Ishikawa (cell line): ENCODE data around the gene NLGN1.

Experiments used
- CEBPB ChIP-seq: IDR thresholded peaks from 2 replicates; pipeline ENCODE4 v1.6.1; 2012
- EP300 ChIP-seq: IDR thresholded peaks from 2 replicates; pipeline ENCODE4 v1.6.1; 2012; ENCODE audit warnings: borderline replicate concordance
- MAX ChIP-seq: IDR thresholded peaks from 2 replicates; pipeline ENCODE4 v1.6.1; 2012
- RAD21 ChIP-seq: IDR thresholded peaks from 2 replicates; pipeline ENCODE4 v1.6.1; 2012; ENCODE audit warnings: low read depth
- REST ChIP-seq: IDR thresholded peaks from 2 replicates; pipeline ENCODE4 v1.6.1; 2012; ENCODE audit warnings: low read depth, mild to moderate bottlenecking
- TAF1 ChIP-seq: IDR thresholded peaks from 2 replicates; pipeline ENCODE4 v1.6.1; 2012; ENCODE audit warnings: low read depth, mild to moderate bottlenecking
- TCF12 ChIP-seq: IDR thresholded peaks from 2 replicates; pipeline ENCODE4 v1.6.1; 2012; ENCODE audit warnings: low read depth
- TEAD4 ChIP-seq: IDR thresholded peaks from 2 replicates; pipeline ENCODE4 v1.6.1; 2012
- YY1 ChIP-seq: IDR thresholded peaks from 2 replicates; pipeline ENCODE4 v1.6.1; 2012; ENCODE audit warnings: low read depth

GRCh38 chr3:173402656-173403055 lies 5.1 kb downstream of the NLGN1 start:
- TF ChIP-seq EP300 (no peak), TAF1 (no peak), REST (no peak), YY1 (no peak), RAD21 (no peak), TCF12 (no peak), MAX (no peak), CEBPB (no peak), TEAD4 (no peak)
